GM13977 (cell line): ENCODE measurements around the gene PLXNA2.

Experiments
- DNase-seq: peaks from one replicate; pipeline ENCODE4 v3.0.0; 2012; ENCODE audit warnings: low spot score
- in situ Hi-C: fragments of 300-500 bp; cut with MboI; formaldehyde crosslinking; loops from one replicate; pipeline ENCODE4 v1.12.0; 2022; ENCODE audit warnings: low sequenced_read_pairs, low pct_unique_long_range_greater_than_20kb, mixed read lengths, inconsistent platforms; ENCODE audit not compliant: unreplicated experiment
- TF ChIP-seq, protein P1 (sequence below): IDR thresholded peaks from 2 replicates; pipeline ENCODE4 v1.5.1; 2012; ENCODE audit warnings: mild to moderate bottlenecking, control low read depth; ENCODE audit not compliant: insufficient read depth; ENCODE audit errors: extremely low read depth, missing control alignments

Gene PLXNA2

GRCh38 chr1:208216806-208217205 lies 27.4 kb downstream of the PLXNA2 start:
- TF ChIP-seq, protein P1, sequence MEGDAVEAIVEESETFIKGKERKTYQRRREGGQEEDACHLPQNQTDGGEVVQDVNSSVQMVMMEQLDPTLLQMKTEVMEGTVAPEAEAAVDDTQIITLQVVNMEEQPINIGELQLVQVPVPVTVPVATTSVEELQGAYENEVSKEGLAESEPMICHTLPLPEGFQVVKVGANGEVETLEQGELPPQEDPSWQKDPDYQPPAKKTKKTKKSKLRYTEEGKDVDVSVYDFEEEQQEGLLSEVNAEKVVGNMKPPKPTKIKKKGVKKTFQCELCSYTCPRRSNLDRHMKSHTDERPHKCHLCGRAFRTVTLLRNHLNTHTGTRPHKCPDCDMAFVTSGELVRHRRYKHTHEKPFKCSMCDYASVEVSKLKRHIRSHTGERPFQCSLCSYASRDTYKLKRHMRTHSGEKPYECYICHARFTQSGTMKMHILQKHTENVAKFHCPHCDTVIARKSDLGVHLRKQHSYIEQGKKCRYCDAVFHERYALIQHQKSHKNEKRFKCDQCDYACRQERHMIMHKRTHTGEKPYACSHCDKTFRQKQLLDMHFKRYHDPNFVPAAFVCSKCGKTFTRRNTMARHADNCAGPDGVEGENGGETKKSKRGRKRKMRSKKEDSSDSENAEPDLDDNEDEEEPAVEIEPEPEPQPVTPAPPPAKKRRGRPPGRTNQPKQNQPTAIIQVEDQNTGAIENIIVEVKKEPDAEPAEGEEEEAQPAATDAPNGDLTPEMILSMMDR = no peak
- in situ Hi-C loops = no loop called here
- no peak for DNase-seq

- DNase-seq = no peak
- in situ Hi-C loops = no loop called here
- TF ChIP-seq, protein P1 = no peak
These were observed 28.1 kb downstream of the PLXNA2 start for GRCh38 chr1:208216062-208216461.

GRCh38 chr1:208215393-208215792 lies 28.8 kb downstream of the PLXNA2 start:
- in situ Hi-C loops = no loop called here
- TF ChIP-seq, protein P1 = no peak
- no peak for DNase-seq

GRCh38 chr1:208213786-208214185 lies 30.4 kb downstream of the PLXNA2 start:
- no peak for DNase-seq
- TF ChIP-seq, protein P1 = no peak
- in situ Hi-C loops = no loop called here

- in situ Hi-C loops = no loop called here
These were observed 31.3 kb downstream of the PLXNA2 start for GRCh38 chr1:208212893-208213292.

GRCh38 chr1:208211921-208212843 lies 32.0 kb downstream of the PLXNA2 start:
- DNase-seq = no peak
- in situ Hi-C loops = no loop called here
- TF ChIP-seq, protein P1 = no peak

More at GRCh38 chr1:208212893-208213292, 31.3 kb downstream of the PLXNA2 start:
- no peak for DNase-seq
- TF ChIP-seq, protein P1 = no peak
